Stimulated activated CD4-positive, alpha-beta T cell treated with anti-CD3 and anti-CD28 coated beads, Interleukin-2, amount 100 ng/mL, for 48 hours (primary cell): ENCODE data around the gene PPARD.

ENCODE experiments used
- DNase-seq, 2 donors: peaks; one replicate each; pipeline ENCODE4 v3.0.0-alpha.2; 2020

The PPARD gene

GRCh38 chr6:35474942-35475570 lies 132.7 kb downstream of the PPARD start:
- peak in 1 of 2 donors; percentile 6 for DNase-seq

GRCh38 chr6:35475573-35475972 lies 133.2 kb downstream of the PPARD start:
- no peak for DNase-seq

- no peak for DNase-seq
These were observed 133.6 kb downstream of the PPARD start for GRCh38 chr6:35476004-35476403.

DNA sequence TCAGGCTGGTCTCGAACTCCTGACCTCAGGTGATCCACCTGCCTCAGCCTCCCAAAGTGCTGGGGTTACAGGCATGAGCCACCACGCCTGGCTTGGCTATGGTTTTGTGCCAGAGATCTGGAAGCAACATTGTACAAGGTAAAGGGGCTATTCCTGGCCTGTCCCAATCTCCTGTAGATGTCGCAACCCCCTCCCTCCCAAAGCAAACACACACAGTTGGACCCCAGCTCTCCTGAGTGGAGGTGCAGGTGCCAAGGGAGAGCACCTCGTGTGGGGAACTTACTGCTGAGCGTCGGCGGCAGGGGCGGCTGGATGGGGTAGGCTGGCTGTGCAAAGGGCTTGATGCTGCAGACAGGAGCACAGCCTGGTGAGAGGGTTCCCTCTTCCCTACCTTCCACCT lies 134.7 kb downstream of the PPARD start:
- DNase-seq: no peak
